GM19193 (cell line): ENCODE measurements around the gene ONECUT2.

Experiments
- POLR2A ChIP-seq: IDR thresholded peaks from 4 replicates; pipeline ENCODE4 v1.6.1; 2011; ENCODE audit not compliant: insufficient read depth, insufficient read length; ENCODE audit errors: extremely low read depth

Gene ONECUT2

DNA sequence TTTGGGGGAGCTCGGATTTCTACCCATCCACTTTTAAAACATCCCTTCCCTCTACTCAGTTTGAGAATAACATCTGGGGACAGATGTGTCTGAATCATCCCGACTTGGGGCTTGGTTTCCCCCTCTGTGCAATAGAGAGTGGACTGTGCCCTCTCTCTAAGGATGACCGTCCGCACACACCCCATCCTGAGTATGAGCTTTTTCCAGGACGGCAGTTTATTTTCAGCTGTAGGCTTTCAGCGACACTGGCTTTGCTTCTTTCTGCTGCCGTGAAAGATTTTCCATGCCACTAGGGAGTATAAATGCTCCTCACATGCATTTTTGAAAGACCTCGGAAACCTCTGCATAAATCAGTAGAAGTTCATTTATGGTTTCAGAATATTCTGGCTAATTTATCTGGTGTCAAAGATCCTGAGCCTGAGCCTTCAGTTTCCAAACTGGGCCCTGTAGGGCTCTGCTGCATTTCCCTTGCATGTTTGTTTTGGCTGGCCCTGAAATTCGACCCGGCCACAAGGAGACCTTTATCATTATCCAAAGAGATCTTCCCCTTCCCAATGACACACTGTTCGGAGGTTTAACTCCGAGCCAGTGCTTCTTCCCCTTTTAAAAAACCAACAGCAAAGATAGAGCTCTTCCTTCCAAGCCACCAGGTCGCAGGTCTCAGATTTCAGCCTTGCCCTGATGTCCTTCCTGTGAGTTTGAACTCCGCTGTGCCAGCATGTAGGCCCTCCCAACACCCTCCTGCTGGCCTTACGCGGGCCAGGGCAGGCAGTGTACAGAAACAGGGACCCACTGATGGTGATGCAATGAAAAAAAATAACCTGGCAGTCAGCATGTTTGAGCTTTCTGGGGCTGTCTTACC is 98.1 kb downstream of the ONECUT2 start:
- TF ChIP-seq POLR2A, result no peak

GRCh38 chr18:57533868-57534510 is 98.8 kb downstream of the ONECUT2 start:
- no peak for TF ChIP-seq POLR2A

- TF ChIP-seq POLR2A, result no peak
Observed at GRCh38 chr18:57534511-57534909, 99.3 kb downstream of the ONECUT2 start.

DNA sequence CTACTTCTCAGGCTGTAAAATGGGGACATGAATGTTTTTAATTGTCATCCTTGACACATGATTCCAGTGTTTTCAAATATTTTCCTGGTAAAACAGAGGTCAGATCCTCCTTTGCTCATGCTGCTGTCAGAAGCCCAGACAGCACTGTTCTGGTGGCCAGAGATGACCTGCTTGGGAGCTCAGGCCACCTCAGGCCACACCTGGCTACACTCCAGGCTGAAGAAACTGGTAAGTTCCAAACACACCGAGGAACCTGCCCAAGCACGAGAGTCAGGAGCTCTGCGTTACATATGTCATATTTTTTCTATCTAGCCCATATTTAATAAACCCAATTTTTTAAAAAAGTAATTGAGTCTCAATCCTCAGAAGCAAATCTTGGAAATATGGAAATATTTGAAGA is 103.4 kb downstream of the ONECUT2 start:
- TF ChIP-seq POLR2A, result no peak

DNA sequence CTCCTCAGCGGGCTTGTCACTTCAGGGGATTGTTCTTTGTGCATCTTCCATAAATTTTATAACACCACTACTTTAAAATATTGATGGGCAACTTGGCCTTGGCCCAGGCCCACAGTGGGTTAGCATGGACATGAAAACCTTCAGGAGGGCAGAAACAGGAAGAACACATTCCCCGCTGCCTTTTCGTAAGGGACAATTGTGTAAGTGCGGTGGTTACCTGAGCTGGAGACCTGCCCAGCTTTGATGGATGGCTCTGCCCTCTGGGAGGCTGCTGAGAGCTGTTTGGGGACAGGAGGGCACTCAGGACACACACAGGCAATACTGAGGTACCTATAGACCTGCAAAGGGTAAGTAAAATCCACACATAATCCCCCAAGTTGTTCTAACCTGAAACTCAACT is 104.5 kb downstream of the ONECUT2 start:
- no peak for TF ChIP-seq POLR2A
